Inflammatory macrophage (primary cell): ENCODE data around the gene SMPD4.
"Not testable (repeated sequence)": the region's sequence is repeated elsewhere in the genome, so short reads cannot be mapped to it uniquely, and the experiment has no call there.

Experiments used
- DNase-seq, 2 donors: peaks; one replicate each; pipeline ENCODE4 v3.0.0-alpha.2; 2020 to 2022

The SMPD4 gene

GRCh38 chr2:130157825-130158514 is 23.4 kb downstream of the SMPD4 start:
- peak; percentile 52 to 78 for DNase-seq

GRCh38 chr2:130157354-130157753 is 24.0 kb downstream of the SMPD4 start:
- DNase-seq: peak in 1 of 2 donors; percentile 4

DNA sequence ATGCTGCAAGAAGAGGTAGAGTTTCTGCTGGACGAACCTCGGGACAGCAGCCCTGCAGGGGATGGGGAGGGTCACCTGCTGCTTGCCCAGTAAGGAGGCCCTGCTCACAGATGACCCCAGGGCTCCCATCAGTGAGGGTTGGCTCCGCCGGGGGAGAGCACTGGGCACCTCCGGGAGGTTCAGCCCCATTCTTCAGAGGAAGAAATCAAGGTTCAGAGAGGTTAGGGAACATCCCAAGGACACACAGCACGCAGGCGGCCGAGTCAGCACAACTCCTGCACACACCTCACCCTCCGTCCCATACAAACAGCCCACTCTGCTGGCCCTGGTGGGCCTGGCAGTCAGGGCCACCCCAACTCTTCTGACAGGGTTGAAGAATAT is 24.8 kb downstream of the SMPD4 start:
- DNase-seq: no peak

- peak in 1 of 2 donors; percentile 11 for DNase-seq
Measured at GRCh38 chr2:130155956-130156623, 25.3 kb downstream of the SMPD4 start.

- DNase-seq: no peak
Measured at GRCh38 chr2:130154773-130155765, 26.3 kb downstream of the SMPD4 start.

GRCh38 chr2:130154423-130154770 is 27.0 kb downstream of the SMPD4 start:
- not testable (repeated sequence) for DNase-seq

DNA sequence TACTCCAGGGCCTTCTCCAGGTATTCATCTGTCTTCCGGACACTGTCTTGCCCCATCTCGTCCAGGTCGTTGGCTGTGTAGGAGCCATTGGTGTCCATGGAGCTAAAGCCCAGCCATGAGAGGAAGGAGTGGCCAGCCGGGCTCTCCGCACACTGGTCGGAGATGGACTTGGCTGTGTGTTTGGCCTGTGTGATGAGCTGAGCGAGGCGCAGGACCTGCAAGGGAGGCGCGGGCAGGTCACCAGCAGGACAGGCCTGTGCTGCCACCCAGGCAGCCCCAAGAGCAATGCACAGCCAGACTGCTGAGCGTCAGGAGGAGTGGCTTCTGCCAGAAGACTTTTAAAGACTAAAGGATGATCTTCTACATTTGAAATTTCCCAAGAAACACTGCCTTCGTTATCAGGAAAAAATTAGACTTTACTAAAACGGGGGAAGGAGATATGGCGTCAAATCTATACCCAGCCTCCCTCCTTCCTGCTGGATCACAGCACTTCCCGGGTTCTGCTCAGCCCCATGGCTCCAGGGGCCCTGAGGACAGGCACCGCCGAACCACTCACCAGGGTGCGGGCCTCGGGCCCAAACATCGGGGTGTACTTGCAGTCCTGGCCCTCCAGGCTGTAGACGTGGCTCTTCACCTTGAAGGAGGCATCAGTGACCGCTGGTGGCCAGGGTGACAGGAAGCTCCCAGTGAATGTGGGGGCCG is 27.5 kb downstream of the SMPD4 start:
- not testable (repeated sequence) for DNase-seq

GRCh38 chr2:130152816-130153595 is 28.4 kb downstream of the SMPD4 start:
- DNase-seq: no peak

GRCh38 chr2:130152136-130152815 is 29.1 kb downstream of the SMPD4 start:
- DNase-seq: not testable (repeated sequence)

GRCh38 chr2:130151145-130151512 is 30.3 kb downstream of the SMPD4 start:
- DNase-seq: not testable (repeated sequence)

DNA sequence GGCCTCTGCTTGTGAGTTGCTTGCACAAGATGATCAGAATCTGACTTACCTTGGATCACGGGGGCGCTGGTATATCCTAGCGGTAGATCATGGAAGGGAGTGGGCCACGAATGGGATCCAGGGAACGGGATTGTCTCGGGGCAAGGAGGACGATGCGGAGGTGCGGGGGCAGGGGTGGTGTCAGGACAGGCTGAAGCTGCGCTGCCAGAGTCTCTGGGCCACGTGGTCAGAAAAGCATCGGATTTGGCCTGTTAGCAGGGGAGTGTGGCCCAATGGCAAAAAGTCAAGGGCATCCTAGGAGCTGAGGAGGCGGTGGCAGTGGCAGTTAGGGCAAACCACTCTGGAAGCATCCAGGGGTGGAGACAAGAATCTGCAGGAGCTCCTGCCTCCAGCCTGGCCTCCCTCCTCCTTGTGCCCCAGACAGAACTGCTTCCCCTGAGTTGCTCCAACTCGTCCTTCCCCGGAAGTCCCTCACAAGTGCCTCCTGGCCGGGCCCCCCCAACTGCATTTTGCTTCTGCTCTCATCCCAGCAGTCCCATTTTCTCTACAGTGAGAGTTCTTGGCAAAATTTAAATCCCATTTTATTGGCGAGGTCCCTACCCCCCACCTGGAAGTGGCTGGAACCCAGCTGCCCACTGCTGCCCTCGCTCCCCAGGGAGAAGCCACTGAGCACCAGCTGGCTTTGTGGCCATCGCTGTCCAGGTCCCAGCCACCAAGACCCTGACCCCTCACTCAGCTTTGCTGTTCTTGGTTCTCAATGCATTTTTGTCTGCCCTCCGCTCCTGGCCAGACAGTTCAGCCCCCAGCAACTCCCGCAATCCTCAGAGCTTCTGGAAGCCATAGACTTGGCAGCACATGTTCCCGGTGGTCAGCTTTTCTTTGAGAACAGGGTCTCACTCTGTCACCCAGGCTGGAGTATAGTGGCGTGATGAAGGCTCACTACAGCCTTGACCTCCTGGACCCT is 30.9 kb downstream of the SMPD4 start:
- no peak for DNase-seq

GRCh38 chr2:130148515-130148914 is 32.9 kb downstream of the SMPD4 start:
- not testable (repeated sequence) for DNase-seq

GRCh38 chr2:130145006-130145414 is 36.4 kb downstream of the SMPD4 start, which contains the start of gene CCDC74B:
CCDC74B (minus strand) TSS chr2:130145112; CDS start chr2:130144996, 116 bp downstream.
- DNase-seq: peak in 1 of 2 donors; percentile 6

DNA sequence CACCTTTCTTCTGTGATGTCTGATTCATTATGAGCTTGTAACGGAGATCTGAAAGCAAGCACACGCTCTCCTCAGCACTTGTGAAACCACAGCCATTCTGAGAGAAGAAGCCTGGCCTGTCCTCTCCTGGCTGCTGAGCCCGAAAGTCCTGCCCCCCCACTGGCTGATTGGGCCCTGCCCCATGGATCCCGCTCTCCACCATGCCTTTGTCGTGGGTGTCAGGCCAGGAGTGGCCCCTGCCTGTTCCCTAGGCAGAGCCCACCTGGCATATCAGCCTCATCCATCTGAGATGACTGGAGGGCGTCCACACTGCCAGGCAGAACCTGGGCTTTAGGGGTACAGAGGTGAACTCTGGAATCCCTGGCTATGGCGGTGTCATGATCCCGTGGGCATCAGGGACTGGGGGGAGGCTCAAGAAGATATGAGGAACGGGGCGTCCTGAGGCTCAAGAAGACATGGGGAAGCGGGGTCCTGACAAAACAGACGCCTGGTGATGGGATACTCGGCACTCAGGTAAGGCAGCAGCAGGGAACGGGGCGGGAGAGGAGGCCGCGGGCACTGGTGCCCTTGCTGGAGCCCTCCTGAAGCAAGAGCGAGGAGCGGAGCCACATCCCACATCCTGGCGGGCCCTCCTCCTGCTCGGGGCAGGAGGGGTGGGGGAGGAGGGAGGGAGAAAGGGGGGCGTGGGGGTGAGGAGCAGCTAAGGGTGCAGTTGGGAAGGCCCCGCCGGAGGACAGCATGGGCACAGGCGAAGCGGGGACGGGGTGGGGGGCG is 37.9 kb downstream of the SMPD4 start:
- not testable (repeated sequence) for DNase-seq

- DNase-seq: not testable (repeated sequence)
Measured at GRCh38 chr2:130142396-130143265, 38.8 kb downstream of the SMPD4 start.

DNA sequence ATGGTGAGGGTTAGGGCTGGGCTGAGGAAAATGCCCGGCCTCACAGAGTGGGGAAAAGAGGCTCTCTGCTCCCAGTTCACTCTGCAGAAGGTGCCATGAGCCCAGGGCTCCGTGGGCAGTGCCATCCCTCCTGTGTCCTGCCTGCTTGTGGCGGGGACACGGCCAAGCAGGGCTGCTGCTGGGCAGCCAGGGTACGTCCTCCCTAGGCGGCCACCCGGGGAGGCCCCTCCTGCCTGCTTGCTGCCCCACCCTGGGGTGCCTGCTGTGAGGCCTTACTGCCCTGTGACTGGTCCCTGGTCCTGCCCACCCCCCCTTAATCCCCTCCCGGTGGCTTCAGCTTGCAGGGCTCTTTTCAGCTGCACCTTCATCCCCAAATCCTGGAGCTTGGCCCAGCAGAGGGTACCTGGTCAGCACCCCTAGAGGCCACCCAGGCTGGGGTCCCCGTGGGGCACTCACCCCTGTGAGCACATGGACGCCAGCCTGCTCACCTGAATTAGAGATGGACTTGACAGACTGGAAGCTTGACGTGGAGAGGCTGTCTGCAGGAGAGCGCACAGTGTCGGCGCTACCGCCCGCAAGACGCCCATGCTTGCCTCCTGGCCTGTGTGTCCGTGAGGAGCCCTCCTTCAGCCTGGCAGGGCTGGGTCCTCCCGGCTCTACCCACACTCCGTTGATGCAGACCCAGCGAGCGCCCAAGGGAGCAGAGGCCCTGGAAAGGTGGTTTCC is 39.6 kb downstream of the SMPD4 start:
- DNase-seq: not testable (repeated sequence)

GRCh38 chr2:130141002-130141401 is 40.4 kb downstream of the SMPD4 start:
- DNase-seq: not testable (repeated sequence)
